Measurements from ENCODE around the gene HOXC9.

Gene HOXC9

GRCh38 chr12:53976823-53977595, 23.0 kb upstream of the HOXC9 start:
- no peak for DNase-seq (ENCODE audit: low read depth)
- no peak overlapping the region for H3K4me3 ChIP-seq (ENCODE audit: low read depth, low read length)
- TF ChIP-seq MYC (IDR thresholded peaks at IDR 0.05; ENCODE audit: low read depth, low read length): no peak
- TF ChIP-seq POLR2A (IDR thresholded peaks at IDR 0.05; ENCODE audit: extremely low read depth, insufficient read length): no peak
- no peak for TF ChIP-seq MAX (IDR thresholded peaks at IDR 0.05; ENCODE audit: low read depth, low read length)
- no peak for TF ChIP-seq CTCF (IDR thresholded peaks at IDR 0.05; ENCODE audit: low read depth, low read length)

- H3K4me3 ChIP-seq (ENCODE audit: low read depth, low read length): no peak overlapping the region
- DNase-seq (ENCODE audit: low read depth): no peak
- TF ChIP-seq POLR2A (IDR thresholded peaks at IDR 0.05; ENCODE audit: extremely low read depth, insufficient read length): no peak
- TF ChIP-seq MAX (IDR thresholded peaks at IDR 0.05; ENCODE audit: low read depth, low read length): no peak
- TF ChIP-seq MYC (IDR thresholded peaks at IDR 0.05; ENCODE audit: low read depth, low read length): no peak
- no peak for TF ChIP-seq CTCF (IDR thresholded peaks at IDR 0.05; ENCODE audit: low read depth, low read length)
Measured at GRCh38 chr12:53977596-53978445, 22.1 kb upstream of the HOXC9 start.

GRCh38 chr12:53978477-53979356, 21.2 kb upstream of the HOXC9 start:
- TF ChIP-seq POLR2A (IDR thresholded peaks at IDR 0.05; ENCODE audit: extremely low read depth, insufficient read length) (no peak), MYC (IDR thresholded peaks at IDR 0.05; ENCODE audit: low read depth, low read length) (no peak), MAX (IDR thresholded peaks at IDR 0.05; ENCODE audit: low read depth, low read length) (no peak), CTCF (IDR thresholded peaks at IDR 0.05; ENCODE audit: low read depth, low read length) (no peak)
- DNase-seq (ENCODE audit: low read depth): no peak
- no peak overlapping the region for H3K4me3 ChIP-seq (ENCODE audit: low read depth, low read length)

GRCh38 chr12:53980104-53980801, 19.7 kb upstream of the HOXC9 start:
- no peak for TF ChIP-seq MAX (IDR thresholded peaks at IDR 0.05; ENCODE audit: low read depth, low read length)
- TF ChIP-seq MYC (IDR thresholded peaks at IDR 0.05; ENCODE audit: low read depth, low read length): no peak
- no peak for TF ChIP-seq POLR2A (IDR thresholded peaks at IDR 0.05; ENCODE audit: extremely low read depth, insufficient read length)
- no peak for TF ChIP-seq CTCF (IDR thresholded peaks at IDR 0.05; ENCODE audit: low read depth, low read length)
- H3K4me3 ChIP-seq (ENCODE audit: low read depth, low read length): no peak overlapping the region
- no peak for DNase-seq (ENCODE audit: low read depth)
